ENCODE data around the gene ZNF260.
"Not testable (repeated sequence)": the region's sequence is repeated elsewhere in the genome, so short reads cannot be mapped to it uniquely, and the experiment has no call there.

Gene ZNF260

GRCh38 chr19:36492689-36493453 is 35.2 kb downstream of the ZNF260 start:
- peak; percentile 7 for DNase-seq (ENCODE audit: low read depth)
- not testable (repeated sequence) for H3K4me3 ChIP-seq (ENCODE audit: control insufficient read depth, low read depth, low read length)

DNA sequence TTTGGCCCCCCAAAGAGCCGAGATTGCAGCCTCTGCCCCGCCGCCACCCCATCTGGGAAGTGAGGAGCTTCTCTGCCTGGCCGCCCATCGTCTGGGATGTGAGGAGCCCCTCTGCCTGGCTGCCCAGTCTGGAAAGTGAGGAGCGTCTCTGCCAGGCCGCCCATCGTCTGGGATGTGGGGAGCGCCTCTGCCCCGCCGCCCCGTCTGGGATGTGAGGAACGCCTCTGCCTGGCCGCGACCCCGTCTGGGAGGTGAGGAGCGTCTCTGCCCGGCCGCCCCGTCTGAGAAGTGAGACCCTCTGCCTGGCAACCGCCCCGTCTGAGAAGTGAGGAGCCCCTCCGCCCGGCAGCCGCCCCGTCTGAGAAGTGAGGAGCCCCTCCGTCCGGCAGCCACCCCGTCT is 37.2 kb downstream of the ZNF260 start:
- H3K4me3 ChIP-seq (ENCODE audit: control insufficient read depth, low read depth, low read length); DNase-seq (ENCODE audit: low read depth): not testable (repeated sequence)

More at GRCh38 chr19:36492689-36493453, 35.2 kb downstream of the ZNF260 start:
- peak; percentile 68 for TF ChIP-seq CTCF (IDR thresholded peaks at IDR 0.05; ENCODE audit: control insufficient read depth, insufficient read depth, low read depth, low read length, missing control alignments)

DNA sequence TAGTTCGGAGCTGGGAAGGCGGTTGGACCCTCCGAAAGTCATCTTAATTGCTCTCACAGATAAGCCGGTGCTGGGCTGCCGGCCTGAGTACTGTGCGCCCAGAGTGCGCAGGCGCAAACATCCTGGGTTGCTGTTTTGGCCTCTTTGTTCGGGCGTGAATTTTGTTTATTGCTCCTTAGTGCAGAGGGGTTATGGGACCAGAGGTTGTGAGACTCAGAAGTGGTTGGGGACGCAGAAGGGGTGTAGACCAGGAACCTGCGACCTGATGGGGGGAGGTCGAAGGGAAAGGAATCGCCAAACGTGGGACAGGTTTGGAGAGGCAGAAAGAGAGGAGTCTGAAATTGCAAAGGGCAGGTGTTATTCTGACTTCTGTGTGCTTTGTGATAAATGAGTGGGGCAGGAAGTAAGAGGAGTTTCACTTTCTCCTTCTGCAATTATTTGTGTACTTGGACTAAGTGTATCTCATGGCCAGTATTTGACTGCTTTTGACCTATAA is 38.1 kb downstream of the ZNF260 start:
- peak; percentile 83 for DNase-seq (ENCODE audit: low read depth)
- H3K4me3 ChIP-seq (ENCODE audit: control insufficient read depth, low read depth, low read length), result peak overlapping the region; percentile 83
- TF ChIP-seq CTCF (IDR thresholded peaks at IDR 0.05; ENCODE audit: control insufficient read depth, insufficient read depth, low read depth, low read length, missing control alignments), result no peak

DNA sequence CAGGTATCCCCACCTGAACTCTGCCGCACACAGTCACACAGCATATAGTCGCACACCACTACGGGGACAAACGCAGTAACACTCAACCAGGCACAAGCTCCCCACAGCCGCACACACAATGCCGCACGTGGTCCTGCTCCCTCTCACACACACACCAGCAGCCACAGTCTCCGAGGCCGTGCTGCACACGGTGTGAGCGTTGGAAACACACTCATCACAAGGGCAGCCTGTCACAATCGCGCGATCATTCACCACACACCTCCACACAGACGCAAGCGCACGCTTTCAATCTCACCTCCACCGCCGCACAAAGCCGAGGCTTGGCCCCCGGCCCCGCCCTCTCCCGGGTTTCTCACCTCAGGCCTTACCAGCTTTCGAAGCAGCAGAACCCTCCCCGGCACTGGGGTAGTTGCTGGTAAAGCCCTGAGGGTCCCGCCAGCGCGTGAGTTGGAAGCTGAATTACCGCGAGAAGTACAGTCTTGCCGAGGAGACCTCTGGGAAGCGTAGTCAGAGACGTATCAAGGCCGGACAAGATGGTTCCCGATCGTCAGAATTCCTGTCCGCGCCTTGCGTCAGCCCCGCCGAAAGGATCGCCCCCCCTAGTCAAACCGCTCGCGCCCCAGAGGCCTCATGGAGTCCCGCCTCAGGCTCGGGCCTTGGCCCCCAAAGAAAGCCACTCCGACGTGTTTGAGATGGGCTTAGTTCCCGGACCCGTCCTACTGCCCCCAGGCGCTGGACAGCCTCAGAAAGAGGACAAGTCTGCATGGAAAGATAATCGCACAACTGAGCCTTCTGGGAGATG is 38.8 kb downstream of the ZNF260 start, which contains the start of gene ZNF566:
Gene ZNF566, minus strand, starts transcription at position 444 of the 802 bp plus-strand sequence. CDS start 13,004 bp downstream, outside the sequence.
- H3K4me3 ChIP-seq (ENCODE audit: control insufficient read depth, low read depth, low read length), result peak within 1 kb of the TSS; percentile 83
- peak; percentile 91 for DNase-seq (ENCODE audit: low read depth)
- no peak for TF ChIP-seq CTCF (IDR thresholded peaks at IDR 0.05; ENCODE audit: control insufficient read depth, insufficient read depth, low read depth, low read length, missing control alignments)

DNA sequence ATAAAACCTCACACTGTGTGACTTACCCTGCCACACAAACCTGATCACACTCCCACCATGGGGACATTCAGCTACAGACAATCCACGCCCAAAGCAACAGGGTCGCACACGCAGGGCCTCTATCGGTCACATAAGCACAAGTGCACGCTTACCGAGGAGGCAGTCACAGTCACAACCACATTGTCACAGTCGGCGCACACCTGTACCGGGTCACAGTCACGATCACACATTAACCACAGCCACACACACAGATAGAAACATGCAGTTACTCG is 39.3 kb downstream of the ZNF260 start:
- no peak for DNase-seq (ENCODE audit: low read depth)
- peak overlapping the region; percentile 83 for H3K4me3 ChIP-seq (ENCODE audit: control insufficient read depth, low read depth, low read length)
- TF ChIP-seq CTCF (IDR thresholded peaks at IDR 0.05; ENCODE audit: control insufficient read depth, insufficient read depth, low read depth, low read length, missing control alignments), result no peak

DNA sequence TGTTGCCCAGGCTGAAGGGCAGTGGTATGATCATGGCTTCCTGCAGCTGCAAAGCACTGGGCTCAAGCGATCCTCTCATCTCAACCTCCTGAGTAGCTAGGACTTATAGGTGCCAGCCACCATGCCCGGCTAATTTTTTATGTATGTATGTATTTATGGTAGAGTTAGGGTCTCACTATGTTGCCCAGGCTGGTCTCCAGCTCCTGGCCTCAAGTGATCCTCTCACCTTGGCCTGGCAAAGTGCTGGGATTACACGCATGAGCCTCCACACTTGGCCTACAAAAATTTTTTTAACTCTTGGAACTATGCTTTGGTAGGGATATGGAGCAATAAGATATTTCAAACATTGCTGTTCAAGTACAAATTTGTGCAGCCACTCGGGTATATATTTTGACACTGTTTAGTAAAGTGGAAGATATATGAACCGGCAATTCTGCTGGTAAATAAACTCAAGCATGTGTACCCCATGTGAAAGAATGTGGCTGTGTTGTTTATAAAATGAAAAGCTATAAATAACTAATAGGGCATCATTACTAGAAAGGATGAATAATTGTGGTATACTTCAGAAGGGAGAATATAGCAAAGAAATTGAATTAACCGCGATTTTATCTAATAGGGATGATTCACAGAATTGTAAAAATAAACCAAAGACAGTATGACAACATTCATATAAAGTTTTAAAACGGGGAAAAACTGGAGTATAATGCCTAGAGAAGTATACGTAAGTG is 39.8 kb downstream of the ZNF260 start:
- no peak for DNase-seq (ENCODE audit: low read depth)
- TF ChIP-seq CTCF (IDR thresholded peaks at IDR 0.05; ENCODE audit: control insufficient read depth, insufficient read depth, low read depth, low read length, missing control alignments), result no peak
- peak overlapping the region; percentile 83 for H3K4me3 ChIP-seq (ENCODE audit: control insufficient read depth, low read depth, low read length)

Data from AG09309 (cell line).